Tibial nerve (tissue), 4 donors: Measurements from ENCODE around the gene RUNDC3A.

ENCODE experiments used
- EP300 ChIP-seq, 2 donors: sonication (generic); formaldehyde crosslinking; IDR thresholded peaks; one replicate each; pipeline ENCODE4 v1.6.1; 2017; ENCODE audit warnings: antibody characterized with exemption in 2 of 2, mild to moderate bottlenecking in 1 of 2
- TF ChIP-seq, protein P1 (sequence below), 5 experiments: fragments of 200-600 bp in 3 of 5; fragments of 450-650 bp in 2 of 5; sonication (generic) in 3 of 5; IDR thresholded peaks; one replicate each; pipeline ENCODE4 v1.5.1; 2016 to 2019; ENCODE audit warnings: antibody characterized with exemption in 5 of 5, mild to moderate bottlenecking in 3 of 5, moderate library complexity in 2 of 5

DNA sequence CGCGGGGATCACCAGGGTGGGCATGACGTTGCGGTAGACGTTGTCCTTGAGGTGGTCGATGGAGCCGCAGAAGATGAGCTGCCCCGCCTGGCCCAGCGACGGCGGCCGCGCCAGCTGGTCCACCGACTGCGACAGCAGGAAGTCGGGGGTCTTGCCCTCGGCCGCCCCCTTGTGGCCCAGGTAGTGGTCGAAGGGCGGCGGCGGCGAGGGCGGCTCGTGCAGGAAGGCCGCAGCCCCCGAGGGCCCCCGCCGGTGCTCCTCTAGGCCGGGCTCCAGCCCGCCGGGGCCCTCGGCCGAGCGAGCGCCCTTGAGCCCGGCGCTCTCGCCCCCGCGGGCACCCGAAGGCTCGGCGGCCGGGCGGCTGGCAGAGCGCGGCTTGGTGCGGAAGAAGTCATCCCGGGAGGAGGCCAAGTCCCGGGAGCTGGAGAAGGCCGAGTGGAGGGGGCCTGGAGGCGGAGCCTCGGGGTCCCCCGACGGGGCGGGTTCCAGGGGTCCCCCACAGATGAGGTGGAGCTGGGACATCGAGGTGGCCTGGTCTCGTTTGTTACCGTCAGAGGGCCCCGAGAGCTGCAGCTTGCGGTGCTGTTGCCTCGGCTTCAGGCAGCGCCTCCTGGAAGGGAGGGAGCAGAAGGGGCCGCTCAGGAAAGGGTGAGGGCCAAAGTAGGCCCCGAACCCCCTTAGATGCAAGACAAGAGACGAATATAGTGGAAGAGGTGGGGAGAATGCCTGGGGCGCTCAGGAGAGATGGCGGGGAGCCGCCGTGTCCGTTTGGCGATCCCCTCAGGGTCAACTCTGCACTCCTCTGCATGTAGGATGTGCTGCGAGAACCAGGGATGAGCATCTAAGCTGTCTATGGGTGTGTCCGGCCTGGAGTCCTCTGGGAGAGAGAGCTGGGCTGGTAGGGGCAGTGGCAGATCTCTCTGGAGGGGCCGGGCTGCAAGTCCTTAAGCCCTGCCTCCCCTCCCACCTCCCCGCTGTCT lies 46.5 kb downstream of the RUNDC3A start:
- TF ChIP-seq, protein P1, sequence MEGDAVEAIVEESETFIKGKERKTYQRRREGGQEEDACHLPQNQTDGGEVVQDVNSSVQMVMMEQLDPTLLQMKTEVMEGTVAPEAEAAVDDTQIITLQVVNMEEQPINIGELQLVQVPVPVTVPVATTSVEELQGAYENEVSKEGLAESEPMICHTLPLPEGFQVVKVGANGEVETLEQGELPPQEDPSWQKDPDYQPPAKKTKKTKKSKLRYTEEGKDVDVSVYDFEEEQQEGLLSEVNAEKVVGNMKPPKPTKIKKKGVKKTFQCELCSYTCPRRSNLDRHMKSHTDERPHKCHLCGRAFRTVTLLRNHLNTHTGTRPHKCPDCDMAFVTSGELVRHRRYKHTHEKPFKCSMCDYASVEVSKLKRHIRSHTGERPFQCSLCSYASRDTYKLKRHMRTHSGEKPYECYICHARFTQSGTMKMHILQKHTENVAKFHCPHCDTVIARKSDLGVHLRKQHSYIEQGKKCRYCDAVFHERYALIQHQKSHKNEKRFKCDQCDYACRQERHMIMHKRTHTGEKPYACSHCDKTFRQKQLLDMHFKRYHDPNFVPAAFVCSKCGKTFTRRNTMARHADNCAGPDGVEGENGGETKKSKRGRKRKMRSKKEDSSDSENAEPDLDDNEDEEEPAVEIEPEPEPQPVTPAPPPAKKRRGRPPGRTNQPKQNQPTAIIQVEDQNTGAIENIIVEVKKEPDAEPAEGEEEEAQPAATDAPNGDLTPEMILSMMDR (IDR thresholded peaks at IDR 0.05), result peak in 3 of 5 experiments; percentile 16 to 44 (median 17)
- TF ChIP-seq EP300 (IDR thresholded peaks at IDR 0.05), result no peak
